ENCODE results near the gene HILPDA. TPM values are rescaled to one million over a fixed set of nuclear protein-coding genes. Genes with fewer than 3 reads are reported as not detected.

Gene HILPDA
- total and polyA plus RNA-seq, 9 of the 15 experiments (the other 6 are each of a cell fraction or from before 2014, with no cell fraction given): 8.3 to 71.8 (median 23.5) TPM

Small RNAs within 50 kb of the gene (small RNA-seq; reads per million reads assigned to genes)
- not detected for gene AC010655.1
- not detected for gene AC010655.2
- not detected for gene RF00017
- gene RNU7-54P: not detected

Other genes starting within 250 kb of the HILPDA start
- gene LEP, start 214.6 kb upstream of the HILPDA start, total RNA-seq (2014; rRNA removed): not detected in 2 replicates
- gene LEP, start 214.6 kb upstream of the HILPDA start, total RNA-seq (2014; rRNA removed; fragmentation: Illumina TruSeq; extraction: Trizol): not detected in 2 replicates
- gene LEP, start 214.6 kb upstream of the HILPDA start, total RNA-seq (2015; rRNA removed; fragmentation: Illumina TruSeq; extraction: Trizol): not detected in 2 replicates
- gene LEP, start 214.6 kb upstream of the HILPDA start, total RNA-seq (2021): not detected in 2 replicates
- not detected in 2 replicates for gene LEP, start 214.6 kb upstream of the HILPDA start, polyA plus RNA-seq (2011; rRNA removed)
- gene LEP, start 214.6 kb upstream of the HILPDA start, polyA plus RNA-seq (2014; fragmentation: Illumina TruSeq; extraction: Trizol): not detected in 2 replicates
- gene LEP, start 214.6 kb upstream of the HILPDA start, polyA plus RNA-seq (2014; fragmentation: Nextera tagmentation; extraction: Ambion mirVana): not detected
- gene LEP, start 214.6 kb upstream of the HILPDA start, polyA plus RNA-seq (2014; rRNA removed): not detected in 2 replicates
- gene RBM28, start 112.0 kb upstream of the HILPDA start, total RNA-seq (2014; rRNA removed): 123 and 127 TPM in 2 replicates
- gene RBM28, start 112.0 kb upstream of the HILPDA start, total RNA-seq (2014; rRNA removed; fragmentation: Illumina TruSeq; extraction: Trizol): 138 and 165 TPM in 2 replicates
- 128 and 141 TPM in 2 replicates for gene RBM28, start 112.0 kb upstream of the HILPDA start, total RNA-seq (2015; rRNA removed; fragmentation: Illumina TruSeq; extraction: Trizol)
- gene RBM28, start 112.0 kb upstream of the HILPDA start, total RNA-seq (2021): 146 and 157 TPM in 2 replicates
- gene RBM28, start 112.0 kb upstream of the HILPDA start, polyA plus RNA-seq (2011; rRNA removed): 74.9 and 112 TPM in 2 replicates
- 133 and 148 TPM in 2 replicates for gene RBM28, start 112.0 kb upstream of the HILPDA start, polyA plus RNA-seq (2014; fragmentation: Illumina TruSeq; extraction: Trizol)
- 100 to 1,000 TPM in 1 of 2 experiments, 10 to 100 TPM in 1; 65.8 to 122 TPM for gene RBM28, start 112.0 kb upstream of the HILPDA start, polyA plus RNA-seq (2014; fragmentation: Nextera tagmentation; extraction: Ambion mirVana)
- gene RBM28, start 112.0 kb upstream of the HILPDA start, polyA plus RNA-seq (2014; rRNA removed): 139 and 213 TPM in 2 replicates
- gene PRRT4, start 94.2 kb upstream of the HILPDA start, total RNA-seq (2014; rRNA removed): 0.04 TPM in 1 of 2 replicates, not detected in the other
- gene PRRT4, start 94.2 kb upstream of the HILPDA start, total RNA-seq (2014; rRNA removed; fragmentation: Illumina TruSeq; extraction: Trizol): not detected in 2 replicates
- not detected in 2 replicates for gene PRRT4, start 94.2 kb upstream of the HILPDA start, total RNA-seq (2015; rRNA removed; fragmentation: Illumina TruSeq; extraction: Trizol)
- not detected in 2 replicates for gene PRRT4, start 94.2 kb upstream of the HILPDA start, total RNA-seq (2021)
- gene PRRT4, start 94.2 kb upstream of the HILPDA start, polyA plus RNA-seq (2011; rRNA removed): 0.09 TPM in 1 of 2 replicates, not detected in the other
- not detected in 2 replicates for gene PRRT4, start 94.2 kb upstream of the HILPDA start, polyA plus RNA-seq (2014; fragmentation: Illumina TruSeq; extraction: Trizol)
- not detected for gene PRRT4, start 94.2 kb upstream of the HILPDA start, polyA plus RNA-seq (2014; fragmentation: Nextera tagmentation; extraction: Ambion mirVana)
- gene PRRT4, start 94.2 kb upstream of the HILPDA start, polyA plus RNA-seq (2014; rRNA removed): not detected in 2 replicates
- gene IMPDH1, start 45.9 kb upstream of the HILPDA start, total RNA-seq (2014; rRNA removed): 86.8 and 118 TPM in 2 replicates
- 29.0 and 42.9 TPM in 2 replicates for gene IMPDH1, start 45.9 kb upstream of the HILPDA start, total RNA-seq (2014; rRNA removed; fragmentation: Illumina TruSeq; extraction: Trizol)
- 60.6 and 64.3 TPM in 2 replicates for gene IMPDH1, start 45.9 kb upstream of the HILPDA start, total RNA-seq (2015; rRNA removed; fragmentation: Illumina TruSeq; extraction: Trizol)
- gene IMPDH1, start 45.9 kb upstream of the HILPDA start, total RNA-seq (2021): 118 TPM in 2 replicates
- 54.9 and 72.4 TPM in 2 replicates for gene IMPDH1, start 45.9 kb upstream of the HILPDA start, polyA plus RNA-seq (2011; rRNA removed)
- 59.8 and 76.3 TPM in 2 replicates for gene IMPDH1, start 45.9 kb upstream of the HILPDA start, polyA plus RNA-seq (2014; fragmentation: Illumina TruSeq; extraction: Trizol)
- gene IMPDH1, start 45.9 kb upstream of the HILPDA start, polyA plus RNA-seq (2014; fragmentation: Nextera tagmentation; extraction: Ambion mirVana): 1 to 10 TPM in 1 of 2 experiments, under 1 TPM in 1; 0.80 to 2.1 TPM
- 84.7 and 89.0 TPM in 2 replicates for gene IMPDH1, start 45.9 kb upstream of the HILPDA start, polyA plus RNA-seq (2014; rRNA removed)
- gene METTL2B, start 20.9 kb downstream of the HILPDA start, total RNA-seq (2014; rRNA removed): 46.9 and 75.6 TPM in 2 replicates
- gene METTL2B, start 20.9 kb downstream of the HILPDA start, total RNA-seq (2014; rRNA removed; fragmentation: Illumina TruSeq; extraction: Trizol): 73.2 and 84.9 TPM in 2 replicates
- 78.6 and 82.0 TPM in 2 replicates for gene METTL2B, start 20.9 kb downstream of the HILPDA start, total RNA-seq (2015; rRNA removed; fragmentation: Illumina TruSeq; extraction: Trizol)
- 62.8 and 64.9 TPM in 2 replicates for gene METTL2B, start 20.9 kb downstream of the HILPDA start, total RNA-seq (2021)
- 47.4 and 79.2 TPM in 2 replicates for gene METTL2B, start 20.9 kb downstream of the HILPDA start, polyA plus RNA-seq (2011; rRNA removed)
- 64.1 and 68.9 TPM in 2 replicates for gene METTL2B, start 20.9 kb downstream of the HILPDA start, polyA plus RNA-seq (2014; fragmentation: Illumina TruSeq; extraction: Trizol)
- gene METTL2B, start 20.9 kb downstream of the HILPDA start, polyA plus RNA-seq (2014; fragmentation: Nextera tagmentation; extraction: Ambion mirVana): 10 to 100 TPM; 91.0 to 95.7 TPM
- 35.9 and 41.8 TPM in 2 replicates for gene METTL2B, start 20.9 kb downstream of the HILPDA start, polyA plus RNA-seq (2014; rRNA removed)
- gene GARIN1A, start 216.4 kb downstream of the HILPDA start, total RNA-seq (2014; rRNA removed): not detected in 2 replicates
- gene GARIN1A, start 216.4 kb downstream of the HILPDA start, total RNA-seq (2014; rRNA removed; fragmentation: Illumina TruSeq; extraction: Trizol): 0.04 and 0.16 TPM in 2 replicates
- gene GARIN1A, start 216.4 kb downstream of the HILPDA start, total RNA-seq (2015; rRNA removed; fragmentation: Illumina TruSeq; extraction: Trizol): 0.04 and 0.07 TPM in 2 replicates
- 0.25 TPM in 1 of 2 replicates, not detected in the other for gene GARIN1A, start 216.4 kb downstream of the HILPDA start, total RNA-seq (2021)
- 0.04 TPM in 1 of 2 replicates, not detected in the other for gene GARIN1A, start 216.4 kb downstream of the HILPDA start, polyA plus RNA-seq (2011; rRNA removed)
- gene GARIN1A, start 216.4 kb downstream of the HILPDA start, polyA plus RNA-seq (2014; fragmentation: Illumina TruSeq; extraction: Trizol): not detected in 2 replicates
- gene GARIN1A, start 216.4 kb downstream of the HILPDA start, polyA plus RNA-seq (2014; fragmentation: Nextera tagmentation; extraction: Ambion mirVana): under 1 TPM; 0.01 TPM
- gene GARIN1A, start 216.4 kb downstream of the HILPDA start, polyA plus RNA-seq (2014; rRNA removed): 0.41 TPM in 1 of 2 replicates, not detected in the other

All from K562 (cell line).